ENCODE data around the gene NDOR1. TPM values are rescaled to one million over a fixed set of nuclear protein-coding genes. Genes with fewer than 3 reads are reported as not detected.
A peak's percentile ranks its signal among the peaks of the same experiment; 100 is the strongest.

The NDOR1 gene
- total RNA-seq, 3 donors from 2014 or later, result 15.9 to 19.7 (median 19.0) TPM

DNA sequence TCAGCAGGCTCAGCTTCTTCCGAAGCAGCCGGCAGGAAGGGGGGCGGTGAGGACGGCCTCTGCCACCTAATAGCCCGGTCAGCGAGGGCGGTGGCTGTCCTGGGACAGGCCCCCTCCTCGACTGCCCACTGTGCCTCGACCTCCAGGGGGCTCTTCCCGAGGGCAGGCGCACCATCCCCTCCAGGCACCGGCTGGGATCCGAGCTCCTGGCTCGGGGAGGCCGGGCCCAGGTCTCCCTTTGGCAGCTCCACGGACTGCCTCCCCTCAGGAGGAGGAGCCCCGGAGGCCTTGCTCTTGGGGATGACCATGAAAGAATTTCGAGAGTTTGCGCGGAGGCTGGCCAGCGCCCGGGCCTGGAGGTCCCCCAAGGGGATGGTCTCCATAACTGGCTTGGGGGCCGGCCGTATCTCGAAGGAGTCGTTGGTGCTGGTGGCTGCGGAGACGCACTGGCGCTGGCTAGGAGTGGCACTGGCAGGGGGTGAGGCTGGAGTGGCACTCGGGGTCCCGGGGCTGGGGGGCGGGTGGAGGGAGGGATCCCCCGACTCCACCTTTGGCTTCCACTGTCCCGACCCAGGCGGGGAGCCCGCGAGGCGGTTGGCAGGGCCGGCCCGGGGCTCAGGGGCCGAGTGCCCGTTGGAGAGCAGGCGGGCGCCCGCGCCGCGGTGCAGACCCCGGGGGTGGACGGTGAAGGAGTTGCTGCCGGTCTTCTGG is 5.9 kb upstream of the NDOR1 start:
- ATAC-seq, result no peak
- intact Hi-C loops (cut with DNase I, micrococcal nuclease), result no loop called here
- Histone ChIP-seq H3K4me1 (ENCODE audit: low read depth) (peaks cover 65% of the 10 kb centered on the region), H3K9me3 (no peaks in the 10 kb centered on the region), H3K4me3 (peak overlapping the region; percentile 56), H3K36me3 (ENCODE audit: low read depth) (peaks cover 3% of the 10 kb centered on the region)
- peak in 1 of 3 donors; percentile 59 for DNase-seq
- TF ChIP-seq, protein P1, sequence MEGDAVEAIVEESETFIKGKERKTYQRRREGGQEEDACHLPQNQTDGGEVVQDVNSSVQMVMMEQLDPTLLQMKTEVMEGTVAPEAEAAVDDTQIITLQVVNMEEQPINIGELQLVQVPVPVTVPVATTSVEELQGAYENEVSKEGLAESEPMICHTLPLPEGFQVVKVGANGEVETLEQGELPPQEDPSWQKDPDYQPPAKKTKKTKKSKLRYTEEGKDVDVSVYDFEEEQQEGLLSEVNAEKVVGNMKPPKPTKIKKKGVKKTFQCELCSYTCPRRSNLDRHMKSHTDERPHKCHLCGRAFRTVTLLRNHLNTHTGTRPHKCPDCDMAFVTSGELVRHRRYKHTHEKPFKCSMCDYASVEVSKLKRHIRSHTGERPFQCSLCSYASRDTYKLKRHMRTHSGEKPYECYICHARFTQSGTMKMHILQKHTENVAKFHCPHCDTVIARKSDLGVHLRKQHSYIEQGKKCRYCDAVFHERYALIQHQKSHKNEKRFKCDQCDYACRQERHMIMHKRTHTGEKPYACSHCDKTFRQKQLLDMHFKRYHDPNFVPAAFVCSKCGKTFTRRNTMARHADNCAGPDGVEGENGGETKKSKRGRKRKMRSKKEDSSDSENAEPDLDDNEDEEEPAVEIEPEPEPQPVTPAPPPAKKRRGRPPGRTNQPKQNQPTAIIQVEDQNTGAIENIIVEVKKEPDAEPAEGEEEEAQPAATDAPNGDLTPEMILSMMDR (IDR thresholded peaks at IDR 0.05), result no peak

DNA sequence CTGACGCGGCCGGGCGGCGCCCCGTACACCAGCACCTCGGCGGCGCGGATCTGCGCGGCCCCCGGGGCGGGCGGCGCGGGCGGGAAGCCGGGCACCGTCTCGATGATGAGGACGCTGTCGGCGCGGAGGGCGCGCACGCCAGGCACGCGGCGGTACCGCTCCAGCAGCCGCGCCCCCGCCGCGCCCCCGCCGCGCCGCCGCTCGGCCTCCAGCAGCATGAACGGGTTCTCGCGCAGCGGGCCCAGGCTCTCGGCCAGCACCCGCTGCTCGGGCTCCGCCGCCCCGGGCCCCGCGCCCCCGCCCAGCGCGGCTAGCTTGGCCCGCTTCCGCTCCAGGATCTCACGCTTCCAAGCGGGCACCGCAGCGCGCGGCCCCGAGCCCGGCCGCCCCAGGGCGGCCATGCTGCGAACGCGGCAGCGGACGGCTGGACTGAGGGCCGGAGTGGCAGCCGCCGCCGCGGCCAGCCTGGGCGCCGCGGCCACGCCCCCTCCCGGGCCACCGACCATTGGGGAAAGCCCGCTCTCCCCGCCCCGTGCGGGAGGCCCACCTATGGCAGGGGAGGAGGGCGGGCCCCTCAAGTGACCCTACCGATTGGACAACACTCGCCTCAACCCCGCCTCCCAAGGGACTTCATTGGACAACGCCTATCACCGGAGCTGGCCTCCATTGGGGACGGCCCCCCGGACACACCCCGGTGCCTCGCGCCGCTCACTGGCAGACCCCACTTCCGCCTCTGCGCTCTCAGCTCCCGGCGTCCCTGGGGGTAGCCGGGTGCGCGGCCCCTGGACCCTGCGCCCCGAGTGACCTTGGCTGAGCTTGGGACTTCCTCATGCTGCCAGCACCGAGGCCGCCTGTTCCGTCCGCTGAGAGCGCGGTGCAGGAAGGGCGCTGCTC is 4.9 kb upstream of the NDOR1 start, which contains the start of gene TPRN:
TPRN (minus strand) TSS at position 431 of the 894 bp plus-strand sequence; CDS start at position 401, 30 bp downstream.
- Histone ChIP-seq H3K4me3 (peak within 1 kb of the TSS; percentile 56), H3K4me1 (ENCODE audit: low read depth) (peaks cover 60% of the 10 kb centered on the region), H3K9me3 (no peaks in the 10 kb centered on the region), H3K36me3 (ENCODE audit: low read depth) (peaks cover 3% of the 10 kb centered on the region)
- DNase-seq (peak; percentile 99), ATAC-seq (peak; percentile 82)
- TF ChIP-seq, protein P1 (IDR thresholded peaks at IDR 0.05), result no peak
- intact Hi-C loops (cut with DNase I, micrococcal nuclease), result no loop called here

DNA sequence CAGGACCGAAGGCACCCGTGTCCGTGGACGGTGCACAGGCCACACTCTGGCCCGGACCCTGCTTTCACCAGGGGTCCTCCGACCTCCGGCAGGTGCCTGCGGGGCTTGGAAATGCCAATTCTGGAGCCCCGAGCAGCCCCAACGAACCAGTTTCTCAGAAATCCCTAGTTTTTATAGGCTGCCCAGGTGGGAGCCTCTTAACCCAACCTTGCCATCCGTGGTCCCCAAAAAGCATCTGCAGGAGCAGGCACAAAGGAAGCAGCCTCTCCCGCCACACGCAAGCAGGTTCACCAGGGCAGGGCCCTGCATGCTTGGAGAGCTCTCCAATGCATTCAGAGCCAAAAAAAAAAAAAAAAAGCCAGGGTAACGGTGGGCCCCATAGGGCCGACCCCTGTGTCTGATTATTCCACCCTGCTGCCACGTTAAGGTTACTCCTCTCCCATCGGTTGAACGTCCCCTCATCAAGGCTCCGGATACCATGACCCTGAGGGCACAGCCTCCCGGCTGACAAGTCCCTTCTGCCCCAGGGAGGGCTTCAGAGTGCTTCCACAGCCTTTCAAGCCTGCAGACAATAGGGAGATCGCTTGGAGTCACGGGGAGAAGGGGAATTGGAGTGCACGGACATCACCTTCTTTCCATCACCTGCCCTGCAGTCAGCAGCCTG is 4.2 kb upstream of the NDOR1 start:
- intact Hi-C loops (cut with DNase I, micrococcal nuclease), result no loop called here
- Histone ChIP-seq H3K4me1 (ENCODE audit: low read depth) (peaks cover 56% of the 10 kb centered on the region), H3K4me3 (peak overlapping the region; percentile 56), H3K36me3 (ENCODE audit: low read depth) (peaks cover 3% of the 10 kb centered on the region), H3K9me3 (no peaks in the 10 kb centered on the region)
- DNase-seq (peak in 1 of 3 donors; percentile 27), ATAC-seq (no peak)
- TF ChIP-seq, protein P1 (IDR thresholded peaks at IDR 0.05), result no peak

DNA sequence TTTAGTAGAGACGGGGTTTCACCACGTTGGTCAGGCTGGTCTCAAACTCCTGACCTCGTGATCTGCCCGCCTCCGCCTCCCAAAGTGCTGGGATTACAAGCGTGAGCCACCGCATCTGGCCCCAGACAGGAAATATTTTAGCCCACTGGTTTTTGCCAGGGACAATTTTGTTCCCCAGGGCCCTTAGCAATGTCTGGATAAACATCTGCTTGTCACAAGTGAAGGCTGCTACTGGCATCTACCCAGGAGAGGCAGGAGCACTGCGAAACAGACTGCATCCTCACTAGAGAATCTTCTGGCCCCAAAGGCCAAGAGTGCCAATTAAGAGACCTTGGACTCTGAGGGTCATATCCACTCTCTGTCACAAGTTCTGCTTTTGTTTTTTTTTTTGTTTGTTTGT is 2.5 kb upstream of the NDOR1 start:
- peaks cover 47% of the 10 kb centered on the region for H3K4me1 ChIP-seq (ENCODE audit: low read depth)
- TF ChIP-seq, protein P1 (IDR thresholded peaks at IDR 0.05), result no peak
- intact Hi-C loops (cut with DNase I, micrococcal nuclease), result no loop called here
- H3K4me3 ChIP-seq, result no peak overlapping the region
- ATAC-seq (no peak), DNase-seq (no peak)
- H3K9me3 ChIP-seq, result no peaks in the 10 kb centered on the region
- peaks cover 3% of the 10 kb centered on the region for H3K36me3 ChIP-seq (ENCODE audit: low read depth)

DNA sequence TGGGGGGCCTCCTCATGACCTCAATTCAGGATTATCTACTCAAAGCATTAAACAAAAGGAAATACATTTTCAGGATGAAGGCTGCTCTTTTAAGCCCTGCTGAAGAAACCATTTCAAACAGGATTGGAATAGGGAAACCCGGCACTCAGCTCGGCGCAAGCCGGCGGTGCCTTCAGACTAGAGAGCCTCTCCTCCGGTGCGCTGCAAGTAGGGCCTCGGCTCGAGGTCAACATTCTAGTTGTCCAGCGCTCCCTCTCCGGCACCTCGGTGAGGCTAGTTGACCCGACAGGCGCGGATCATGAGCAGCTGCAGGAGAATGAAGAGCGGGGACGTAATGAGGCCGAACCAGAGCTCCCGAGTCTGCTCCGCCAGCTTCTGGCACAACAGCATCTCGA is 772 bp upstream of the NDOR1 start:
- peak overlapping the region; percentile 87 for H3K4me3 ChIP-seq
- intact Hi-C loops (cut with DNase I, micrococcal nuclease), result no loop called here
- TF ChIP-seq, protein P1 (IDR thresholded peaks at IDR 0.05), result no peak
- peaks cover 34% of the 10 kb centered on the region for H3K4me1 ChIP-seq (ENCODE audit: low read depth)
- H3K36me3 ChIP-seq (ENCODE audit: low read depth), result peaks cover 3% of the 10 kb centered on the region
- DNase-seq (no peak), ATAC-seq (no peak)
- H3K9me3 ChIP-seq, result no peaks in the 10 kb centered on the region
